ENCODE measurements around the gene LCN2.

- TF ChIP-seq CTCF (IDR thresholded peaks at IDR 0.05) (no peak), POLR2AphosphoS5 (IDR thresholded peaks at IDR 0.05; ENCODE audit: low read depth, low read length) (no peak), REST (IDR thresholded peaks at IDR 0.05; ENCODE audit: insufficient read depth in 1 of 2, low read depth in 2 of 2, low read length in 1 of 2) (no peak), SIN3A (IDR thresholded peaks at IDR 0.05; ENCODE audit: borderline replicate concordance, insufficient read depth, low read depth, low read length) (no peak), TCF7L2 (IDR thresholded peaks at IDR 0.05; ENCODE audit: low read depth, low read length) (no peak)
These were observed 4.7 kb upstream of the LCN2 start for GRCh38 chr9:128144239-128145181.

All from Panc1 (cell line).